HepG2 (cell line): Measurements from ENCODE around the gene ANKUB1.

Experiments used
- ATF7-NPFF ChIP-seq: sonication (generic); formaldehyde crosslinking; IDR thresholded peaks from 2 replicates; pipeline ENCODE4 v1.8.1; 2023; ENCODE audit warnings: mild to moderate bottlenecking, low read depth, missing genetic modification reagents, moderate library complexity
- CENPT ChIP-seq: sonication (generic); formaldehyde crosslinking; IDR thresholded peaks from 2 replicates; pipeline ENCODE4 v1.8.0; 2022; ENCODE audit warnings: low read depth, mild to moderate bottlenecking, moderate library complexity, missing genetic modification reagents
- CTCF ChIP-seq: sonication (generic); formaldehyde crosslinking; IDR thresholded peaks from 2 replicates; pipeline ENCODE4 v1.5.0; 2020; ENCODE audit warnings: mild to moderate bottlenecking, missing genetic modification reagents, moderate library complexity
- ESRRA ChIP-seq: sonication (generic); formaldehyde crosslinking; IDR thresholded peaks from 2 replicates; pipeline ENCODE4 v1.5.1; 2020; ENCODE audit warnings: mild to moderate bottlenecking, low read depth, missing genetic modification reagents
- POLR2A ChIP-seq, 2 experiments: IDR thresholded peaks; 2 replicates each; pipeline ENCODE4 v1.6.1; 2011; ENCODE audit warnings: low read depth in 2 of 2, low read length in 2 of 2, mild to moderate bottlenecking in 1 of 2, moderate library complexity in 1 of 2; ENCODE audit not compliant: insufficient read depth in 1 of 2
- SOX6 ChIP-seq, 2 experiments: fragments of 450-650 bp in 1 of 2; sonication (generic) in 1 of 2; formaldehyde crosslinking in 1 of 2; IDR thresholded peaks; 2 replicates each; pipeline versions ENCODE4 v1.4.0 to v1.6.1; 2017 to 2020; ENCODE audit warnings: antibody characterized with exemption in 1 of 2, mild to moderate bottlenecking in 1 of 2, missing genetic modification reagents in 1 of 2
- ZBTB40 ChIP-seq, 2 experiments: fragments of 450-650 bp in 1 of 2; sonication (generic) in 1 of 2; formaldehyde crosslinking in 1 of 2; IDR thresholded peaks; 2 replicates each; pipeline versions ENCODE4 v1.6.1 to v1.8.0; 2016 to 2022; ENCODE audit warnings: antibody characterized with exemption in 1 of 2, mild to moderate bottlenecking in 1 of 2, missing genetic modification reagents in 1 of 2
- ZFP37 ChIP-seq: sonication (generic); formaldehyde crosslinking; IDR thresholded peaks from 2 replicates; pipeline ENCODE4 v1.4.0; 2020; ENCODE audit warnings: missing genetic modification reagents, borderline replicate concordance
- TF ChIP-seq, protein P1 (sequence below): sonication (generic); formaldehyde crosslinking; IDR thresholded peaks from 2 replicates; pipeline ENCODE4 v1.4.0; 2020; ENCODE audit warnings: mild to moderate bottlenecking, missing genetic modification reagents
- TF ChIP-seq, protein P2 (sequence below): IDR thresholded peaks from 2 replicates; pipeline ENCODE4 v1.6.1; 2016; ENCODE audit warnings: low read depth, control low read depth

DNA sequence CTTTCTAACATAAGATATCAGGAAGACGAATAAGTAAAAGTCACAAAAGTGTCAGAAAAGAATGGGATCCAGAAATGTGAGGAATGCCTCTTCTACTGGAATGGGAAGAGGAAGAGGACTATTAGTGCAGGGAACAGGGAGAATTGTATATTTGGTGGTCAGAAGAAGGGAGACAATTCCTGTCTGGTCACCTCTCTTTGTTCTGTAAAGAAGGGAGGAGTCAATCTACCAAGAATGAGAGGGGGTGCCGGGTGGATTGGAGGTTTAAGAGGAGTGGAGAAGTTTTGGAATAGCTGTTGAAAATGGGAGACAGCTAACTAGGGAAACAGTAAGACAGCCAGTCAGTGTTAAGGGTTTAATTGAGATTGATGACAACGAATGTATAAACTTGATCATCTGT is 60.1 kb downstream of the ANKUB1 start:
- TF ChIP-seq CENPT (CRISPR knock-in tag) (no peak), CTCF (no peak), SOX6 (IDR thresholded peaks at IDR 0.05) (no peak), SOX6 (CRISPR knock-in tag; IDR thresholded peaks at IDR 0.05) (no peak), ZBTB40 (IDR thresholded peaks at IDR 0.05) (no peak), ZBTB40 (CRISPR knock-in tag; IDR thresholded peaks at IDR 0.05) (no peak), ESRRA (CRISPR knock-in tag) (no peak), POLR2A (IDR thresholded peaks at IDR 0.05; ENCODE audit: insufficient read depth in 1 of 2, low read depth in 2 of 2, low read length in 2 of 2) (no peak), ATF7-NPFF (CRISPR knock-in tag) (no peak), ZFP37 (no peak)
- TF ChIP-seq, protein P1, sequence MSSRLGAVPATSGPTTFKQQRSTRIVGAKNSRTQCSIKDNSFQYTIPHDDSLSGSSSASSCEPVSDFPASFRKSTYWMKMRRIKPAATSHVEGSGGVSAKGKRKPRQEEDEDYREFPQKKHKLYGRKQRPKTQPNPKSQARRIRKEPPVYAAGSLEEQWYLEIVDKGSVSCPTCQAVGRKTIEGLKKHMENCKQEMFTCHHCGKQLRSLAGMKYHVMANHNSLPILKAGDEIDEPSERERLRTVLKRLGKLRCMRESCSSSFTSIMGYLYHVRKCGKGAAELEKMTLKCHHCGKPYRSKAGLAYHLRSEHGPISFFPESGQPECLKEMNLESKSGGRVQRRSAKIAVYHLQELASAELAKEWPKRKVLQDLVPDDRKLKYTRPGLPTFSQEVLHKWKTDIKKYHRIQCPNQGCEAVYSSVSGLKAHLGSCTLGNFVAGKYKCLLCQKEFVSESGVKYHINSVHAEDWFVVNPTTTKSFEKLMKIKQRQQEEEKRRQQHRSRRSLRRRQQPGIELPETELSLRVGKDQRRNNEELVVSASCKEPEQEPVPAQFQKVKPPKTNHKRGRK (CRISPR knock-in tag): no peak
- TF ChIP-seq, protein P2, sequence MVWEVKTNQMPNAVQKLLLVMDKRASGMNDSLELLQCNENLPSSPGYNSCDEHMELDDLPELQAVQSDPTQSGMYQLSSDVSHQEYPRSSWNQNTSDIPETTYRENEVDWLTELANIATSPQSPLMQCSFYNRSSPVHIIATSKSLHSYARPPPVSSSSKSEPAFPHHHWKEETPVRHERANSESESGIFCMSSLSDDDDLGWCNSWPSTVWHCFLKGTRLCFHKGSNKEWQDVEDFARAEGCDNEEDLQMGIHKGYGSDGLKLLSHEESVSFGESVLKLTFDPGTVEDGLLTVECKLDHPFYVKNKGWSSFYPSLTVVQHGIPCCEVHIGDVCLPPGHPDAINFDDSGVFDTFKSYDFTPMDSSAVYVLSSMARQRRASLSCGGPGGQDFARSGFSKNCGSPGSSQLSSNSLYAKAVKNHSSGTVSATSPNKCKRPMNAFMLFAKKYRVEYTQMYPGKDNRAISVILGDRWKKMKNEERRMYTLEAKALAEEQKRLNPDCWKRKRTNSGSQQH (CRISPR knock-in tag): no peak
